Activated CD8-positive, alpha-beta T cell treated with anti-CD3 and anti-CD28 coated beads for 36 hours (primary cell): ENCODE data around the gene SLC12A6. TPM values are rescaled to one million over a fixed set of nuclear protein-coding genes. Genes with fewer than 3 reads are reported as not detected.

Source experiments
- ATAC-seq: fragments of 200-7000 bp; cut with Tn5 transposase; one replicate; pipeline ENCODE4 v1.10.0; 2021; ENCODE audit warnings: mild to moderate bottlenecking, moderate library complexity
- CTCF ChIA-PET: fragments of 350-600 bp; sonication (Branson Sonifier 250); formaldehyde crosslinking; loops from one replicate; lab custom pipeline; 2021; ENCODE audit warnings: antibody characterized with exemption; lab: Charles Lee
- POLR2A ChIA-PET: fragments of 350-600 bp; sonication (Branson Sonifier 250); formaldehyde crosslinking; loops from one replicate; lab custom pipeline; 2021; ENCODE audit warnings: antibody characterized with exemption; lab: Charles Lee
- DNase-seq: peaks from one replicate; pipeline ENCODE4 v3.0.0-alpha.2; 2020
- H3K27ac Mint-ChIP-seq: one replicate; pipeline ENCODE4 v1.8.0; 2021; ENCODE audit warnings: mild to moderate bottlenecking, mixed read lengths
- H3K27me3 Mint-ChIP-seq: one replicate; pipeline ENCODE4 v1.8.0; 2021; ENCODE audit warnings: mixed read lengths
- H3K36me3 Mint-ChIP-seq: one replicate; pipeline ENCODE4 v1.8.0; 2021; ENCODE audit warnings: low read depth, mixed read lengths
- H3K4me1 Mint-ChIP-seq: one replicate; pipeline ENCODE4 v1.8.0; 2021; ENCODE audit warnings: low read depth, mixed read lengths
- H3K4me3 Mint-ChIP-seq: one replicate; pipeline ENCODE4 v1.8.0; 2021; ENCODE audit warnings: mild to moderate bottlenecking, moderate library complexity, mixed read lengths
- H3K9me3 Mint-ChIP-seq: one replicate; pipeline ENCODE4 v1.8.0; 2021; ENCODE audit warnings: mixed read lengths
- CTCF ChIP-seq: fragments of 200-600 bp; IDR thresholded peaks from one replicate; pipeline ENCODE4 v1.8.0; 2022; ENCODE audit warnings: antibody characterized with exemption, mild to moderate bottlenecking
- intact Hi-C: fragments of 100-400 bp; cut with micrococcal nuclease; formaldehyde crosslinking; loops from one replicate; pipeline ENCODE4 v1.10.0; 2022
- total RNA-seq, 2 experiments: library from RNA; stranded (reverse); gene quantifications; one replicate each; pipeline ENCODE4 v1.2.3, GENCODE V29; 2021

The SLC12A6 gene
- total RNA-seq, 2 experiments from 2014 or later, result 22.2 to 24.8 TPM

GRCh38 chr15:34223904-34224596, 113.5 kb downstream of the SLC12A6 start:
- DNase-seq, result no peak
- Mint-ChIP-seq H3K4me3 (peak overlapping the region; percentile 95), H3K36me3 (peaks cover 19% of the 10 kb centered on the region), H3K27ac (peak overlapping the region; percentile 90), H3K4me1 (peaks cover 18% of the 10 kb centered on the region), H3K9me3 (no peaks in the 10 kb centered on the region), H3K27me3 (peaks cover 1% of the 10 kb centered on the region)
- ATAC-seq, result peak; percentile 2
- ChIA-PET CTCF (interaction anchor here (0.6 to 2.6 kb wide), 4 partner anchors 15 to 158 kb away, joined by 3 to 16 read pairs (median 6); partner anchors contain the start of gene KATNBL1), POLR2A (interaction anchor here (0.6 to 3.1 kb wide), 5 partner anchors 12 to 121 kb away, joined by 3 to 11 read pairs (median 4); partner anchors contain the start of gene KATNBL1)
- intact Hi-C loops, result loop anchor here (5.0 kb wide), 1 partner anchor 122 kb away; the partner anchor contains the start of genes EMC7 and PGBD4
- no peak for TF ChIP-seq CTCF

- ATAC-seq, result no peak
- CTCF ChIA-PET, result interaction anchor here (0.8 to 5.3 kb wide), 4 partner anchors 7 to 156 kb away, joined by 3 to 22 read pairs (median 3); partner anchors contain the start of gene KATNBL1
- H3K9me3 Mint-ChIP-seq, result no peaks in the 10 kb centered on the region
- no peak overlapping the region for H3K4me3 Mint-ChIP-seq
- intact Hi-C loops, result no loop called here
- no peak for DNase-seq
- H3K36me3 Mint-ChIP-seq, result no peaks in the 10 kb centered on the region
- POLR2A ChIA-PET, result no interaction called here
- no peaks in the 10 kb centered on the region for H3K27me3 Mint-ChIP-seq
- H3K4me1 Mint-ChIP-seq, result peaks cover 2% of the 10 kb centered on the region
- no peak overlapping the region for H3K27ac Mint-ChIP-seq
- no peak for TF ChIP-seq CTCF
Measured at GRCh38 chr15:34217587-34218225, 119.9 kb downstream of the SLC12A6 start.

GRCh38 chr15:34216527-34217270, 120.9 kb downstream of the SLC12A6 start:
- Mint-ChIP-seq H3K27me3 (no peaks in the 10 kb centered on the region), H3K9me3 (no peaks in the 10 kb centered on the region), H3K4me1 (no peaks in the 10 kb centered on the region), H3K27ac (no peak overlapping the region), H3K36me3 (no peaks in the 10 kb centered on the region), H3K4me3 (no peak overlapping the region)
- DNase-seq, result no peak
- TF ChIP-seq CTCF, result no peak
- ChIA-PET POLR2A (interaction anchor here (0.6 to 0.8 kb wide), 2 partner anchors 109 to 661 kb away, joined by 3 read pairs; no protein-coding TSS in a partner anchor), CTCF (interaction anchor here (1.1 to 1.8 kb wide), 3 partner anchors 106 to 155 kb away, joined by 3 to 10 read pairs (median 3); partner anchors contain the start of gene PGBD4)
- intact Hi-C loops, result no loop called here
- no peak for ATAC-seq

- intact Hi-C loops, result no loop called here
- CTCF ChIA-PET, result interaction anchor here (1.0 to 1.5 kb wide), 3 partner anchors 14 to 153 kb away, joined by 3 read pairs; no protein-coding TSS in a partner anchor
- Mint-ChIP-seq H3K9me3 (no peaks in the 10 kb centered on the region), H3K36me3 (no peaks in the 10 kb centered on the region), H3K4me3 (no peak overlapping the region), H3K4me1 (peaks cover 2% of the 10 kb centered on the region), H3K27me3 (no peaks in the 10 kb centered on the region), H3K27ac (no peak overlapping the region)
- ATAC-seq (no peak), DNase-seq (no peak)
- POLR2A ChIA-PET, result interaction anchor here (0.7 kb wide), 1 partner anchor 158 kb away, joined by 3 read pairs; no protein-coding TSS in a partner anchor
- TF ChIP-seq CTCF, result no peak
Measured at GRCh38 chr15:34214135-34214534, 123.4 kb downstream of the SLC12A6 start.
